DMS53 treated with DMSO at 0.1 percent for 48 hours (cell line): Measurements from ENCODE around the gene PPP1R14C.
"Not testable (repeated sequence)": the region's sequence is repeated elsewhere in the genome, so short reads cannot be mapped to it uniquely, and the experiment has no call there.

ENCODE experiments used
- DNase-seq: peaks from one replicate; lab custom pipeline; 2025; ENCODE audit not compliant: unreplicated experiment; lab: John Stamatoyannopoulos, UW

The PPP1R14C gene

DNA sequence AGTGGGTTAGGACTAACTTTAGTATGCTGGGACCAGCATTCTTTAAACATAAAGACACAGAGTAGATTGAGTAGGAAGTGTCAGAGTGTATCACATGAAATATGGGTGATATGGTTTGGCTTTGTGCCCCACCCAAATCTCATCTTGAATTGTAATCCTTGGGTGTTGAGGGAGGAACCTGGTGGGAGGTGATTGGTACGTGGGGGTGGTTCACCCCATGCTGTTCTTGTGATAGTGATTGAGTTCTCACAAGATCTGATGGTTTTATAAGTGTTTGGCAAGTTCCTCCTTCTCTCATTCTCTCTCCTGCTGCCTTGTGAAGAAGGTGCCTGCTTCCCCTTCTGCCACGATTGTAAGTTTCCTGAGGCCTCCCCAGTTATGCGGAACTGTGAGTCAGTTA lies 5.1 kb upstream of the PPP1R14C start:
- not testable (repeated sequence) for DNase-seq

DNA sequence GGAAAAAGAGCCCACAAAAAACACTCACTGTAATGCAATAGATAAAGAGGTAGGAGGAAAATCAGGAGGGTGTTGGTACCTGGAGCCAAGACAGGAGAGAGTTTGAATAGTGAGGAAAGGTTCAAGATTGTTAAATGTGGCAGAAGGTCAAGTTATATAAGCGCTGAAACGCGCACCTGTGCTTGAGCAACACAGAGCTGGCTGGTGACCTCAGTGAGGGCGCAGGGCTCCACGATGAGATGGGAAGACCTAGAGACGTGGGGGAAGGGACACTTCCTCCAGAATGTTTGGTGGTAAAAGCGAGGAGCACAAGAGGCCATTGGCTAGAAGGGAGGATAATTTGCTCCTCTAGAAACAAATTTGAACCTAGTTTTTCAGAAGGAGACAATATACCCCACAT lies 4.2 kb upstream of the PPP1R14C start:
- no peak for DNase-seq

DNA sequence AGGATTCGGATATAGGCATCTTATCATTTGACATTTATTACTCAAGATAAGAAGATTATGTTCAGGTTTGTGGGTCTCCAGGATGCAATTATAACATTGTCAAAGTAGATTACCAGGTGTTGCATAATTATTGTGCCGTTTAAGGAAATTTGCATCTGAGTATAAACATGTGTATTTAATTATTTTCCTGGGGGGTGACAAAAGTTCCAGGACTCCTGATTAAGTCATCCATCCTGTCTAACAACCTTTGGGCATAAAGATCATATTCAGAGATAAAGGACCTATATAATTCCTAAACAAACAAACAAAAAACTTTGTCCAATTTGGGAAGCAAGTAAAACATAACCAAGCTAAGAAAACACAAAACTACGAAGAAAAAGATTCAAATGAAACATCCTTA lies 3.3 kb upstream of the PPP1R14C start:
- DNase-seq: no peak

DNA sequence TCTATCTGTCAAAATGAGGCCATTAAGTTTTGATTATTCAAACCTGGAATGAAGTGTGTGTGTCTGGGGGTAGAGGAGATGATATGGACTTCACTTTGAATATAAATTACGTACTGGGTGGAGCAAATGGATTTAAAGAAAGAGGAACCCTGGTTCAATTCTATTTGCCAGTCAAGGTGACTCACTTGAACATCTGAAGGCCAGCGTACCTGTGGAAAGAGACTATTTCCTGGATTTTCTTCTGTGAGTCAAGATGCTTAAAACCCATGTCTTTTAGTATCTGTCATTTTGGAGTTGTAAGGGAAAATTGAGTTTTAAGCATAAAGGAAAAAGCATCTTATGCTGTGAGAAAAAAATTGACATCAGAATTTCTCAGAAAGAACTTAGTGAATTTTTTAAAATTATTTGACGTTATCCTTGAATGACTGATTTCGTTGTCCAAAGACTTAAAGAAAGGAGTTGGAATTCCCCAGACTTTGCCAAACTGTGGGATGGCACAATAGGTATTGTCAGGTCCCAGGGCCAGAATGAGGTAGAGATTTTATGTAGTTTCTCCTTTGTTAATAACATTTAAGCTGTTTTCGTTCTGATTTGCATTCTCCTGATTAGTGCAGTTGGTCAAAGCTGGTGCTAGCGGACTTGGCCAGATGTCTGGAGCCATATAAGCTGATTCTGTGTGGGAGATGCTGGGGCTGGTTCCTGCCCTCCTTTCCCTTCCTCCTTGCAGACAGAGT lies 2.4 kb upstream of the PPP1R14C start:
- DNase-seq: no peak

DNA sequence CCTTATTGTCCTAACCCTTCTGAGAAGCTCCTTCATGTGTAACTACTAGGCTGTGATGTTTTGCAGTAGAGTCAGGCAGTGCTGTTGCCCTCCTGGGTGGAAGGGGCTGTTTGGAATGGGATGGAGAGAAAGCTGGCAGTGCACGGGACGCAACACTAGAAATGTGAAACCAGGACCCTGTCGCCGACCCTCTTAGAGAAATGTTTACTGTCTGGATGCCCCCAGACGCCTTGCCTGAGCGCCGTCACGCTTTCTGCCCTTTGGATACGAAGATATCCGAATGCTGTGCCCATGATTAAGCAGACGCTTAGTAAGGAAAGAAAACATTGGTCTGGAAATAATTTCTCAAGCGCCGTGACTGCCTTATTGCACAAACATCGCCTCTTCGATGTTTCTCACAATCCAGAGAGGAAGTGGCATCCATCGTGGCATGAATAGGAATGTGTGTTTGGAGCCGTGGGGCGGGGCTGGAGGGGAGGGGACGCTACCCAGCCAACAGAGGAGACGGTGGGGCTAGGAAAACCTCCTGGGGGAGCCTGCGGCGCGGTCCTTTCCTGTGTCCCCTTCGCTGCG lies 661 bp upstream of the PPP1R14C start:
- no peak for DNase-seq

DNA sequence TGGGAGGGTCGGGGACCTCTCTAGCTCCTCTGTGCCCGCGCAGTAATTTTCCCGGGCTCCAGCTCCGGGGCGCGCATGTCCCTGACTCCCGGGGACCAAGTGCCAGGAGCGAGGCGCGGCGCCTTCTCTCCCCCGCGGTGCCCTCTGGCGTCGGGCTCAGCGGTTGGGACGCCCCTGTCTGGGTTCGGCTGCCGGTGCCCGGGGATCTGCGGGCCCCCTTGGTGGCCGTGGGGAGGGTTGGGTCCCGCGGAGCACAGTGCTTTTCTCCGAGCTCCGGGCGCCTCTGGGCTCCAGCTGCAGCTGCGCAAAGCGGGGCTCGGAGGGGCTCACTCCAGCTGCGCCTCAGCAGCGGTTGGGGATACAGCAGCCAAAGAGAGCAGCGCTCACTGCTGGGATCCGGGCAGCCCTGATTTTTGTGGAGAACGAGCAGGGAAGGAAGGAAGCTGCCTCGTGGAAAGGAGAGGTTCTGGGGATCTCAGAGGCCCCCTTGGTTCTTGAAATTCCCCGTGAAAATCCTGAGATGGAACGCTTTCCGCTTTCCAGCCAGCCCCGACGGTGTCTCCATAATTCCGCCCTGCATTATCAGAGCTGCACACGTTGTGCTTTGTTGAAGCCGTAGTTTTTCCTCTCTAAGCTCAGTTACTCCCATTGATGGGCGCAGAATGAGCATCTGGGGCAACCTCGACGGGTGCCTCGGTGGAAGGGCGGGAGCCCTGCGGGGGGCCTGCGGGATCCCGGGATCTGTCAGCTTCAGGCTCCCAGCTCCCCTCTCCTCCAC lies 861 bp downstream of the PPP1R14C start:
- DNase-seq: no peak

DNA sequence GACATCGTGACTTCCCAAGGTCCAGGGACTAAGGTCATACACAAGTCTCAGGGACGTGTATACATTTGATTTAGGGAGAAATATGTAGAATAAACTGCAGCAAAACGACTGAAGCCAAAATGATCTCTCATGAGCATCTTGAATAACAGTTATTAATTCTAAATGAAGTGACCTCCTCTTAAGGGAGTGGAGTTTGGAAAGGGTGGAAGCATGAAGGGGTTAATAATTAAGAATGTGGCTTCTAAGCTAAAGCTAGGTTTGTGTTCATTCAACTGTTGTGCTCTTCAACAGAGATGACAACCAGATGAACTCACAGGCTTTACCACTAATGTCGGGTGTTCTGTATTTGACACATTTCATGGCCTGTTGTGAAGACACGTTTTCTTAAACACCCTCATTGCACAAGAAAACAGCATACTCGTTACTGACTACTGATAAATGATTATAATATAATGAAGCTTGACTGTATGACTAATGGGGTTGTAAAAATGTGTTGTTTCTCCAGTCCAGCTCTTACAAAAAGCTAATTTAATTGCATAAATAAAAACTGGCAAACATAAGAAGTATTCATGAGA lies 1.5 kb downstream of the PPP1R14C start:
- no peak for DNase-seq

DNA sequence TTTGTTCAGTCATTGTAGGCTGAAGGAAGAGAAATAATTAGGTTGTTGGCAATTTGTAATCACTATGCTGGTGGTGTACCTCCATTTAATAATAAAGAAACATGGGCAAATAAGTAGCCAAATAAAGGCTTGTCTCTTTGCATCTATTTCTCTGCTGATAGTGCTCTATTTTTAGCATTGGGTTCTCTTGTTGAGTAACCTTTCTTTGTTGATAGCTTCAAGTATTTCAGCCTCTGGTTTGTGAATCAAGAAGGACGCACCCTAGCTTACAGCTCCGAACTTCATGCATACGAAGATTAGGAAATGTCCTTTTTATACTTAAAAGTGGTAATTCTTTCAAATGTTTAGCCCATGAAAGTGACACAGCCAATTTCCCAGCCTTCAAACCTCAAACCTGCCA lies 2.6 kb downstream of the PPP1R14C start:
- no peak for DNase-seq

DNA sequence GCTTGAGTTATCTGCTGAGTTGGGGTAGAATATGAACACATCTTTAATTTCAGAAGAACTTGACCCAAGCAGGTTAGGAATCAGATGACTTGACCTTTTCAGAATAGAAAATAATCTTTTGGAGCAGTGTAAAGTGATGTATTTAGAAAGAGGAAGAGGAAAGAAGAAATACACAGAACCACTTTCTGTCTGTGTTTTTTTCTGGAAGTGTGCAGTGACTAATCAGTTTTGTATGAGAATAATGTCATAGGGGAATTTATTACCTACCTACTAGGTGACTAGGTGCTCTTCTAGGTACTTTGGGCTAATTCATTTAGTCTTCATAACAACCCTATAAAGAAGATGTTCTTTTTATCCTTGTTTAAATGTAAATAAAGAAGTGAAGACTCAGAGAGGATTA lies 3.0 kb downstream of the PPP1R14C start:
- peak; percentile 2 for DNase-seq

DNA sequence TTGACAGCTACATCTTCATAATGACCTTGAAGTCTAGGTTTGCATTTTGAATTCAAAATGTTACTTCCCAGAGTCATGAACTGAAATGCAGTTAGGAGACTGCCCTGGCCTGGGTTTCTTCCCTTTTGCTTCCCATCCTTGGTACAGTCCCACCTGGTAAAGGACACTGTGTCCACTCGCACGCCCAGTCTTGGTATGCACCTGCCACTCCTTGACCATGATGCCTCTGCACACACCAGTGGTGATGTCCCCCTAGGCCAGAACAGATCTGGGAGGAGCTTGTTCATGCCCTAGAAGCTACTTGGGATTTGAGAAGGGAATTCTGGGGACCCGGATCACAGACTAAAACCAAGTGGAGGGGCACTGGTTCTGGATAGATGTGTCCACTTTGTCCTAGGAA lies 3.6 kb downstream of the PPP1R14C start:
- no peak for DNase-seq

DNA sequence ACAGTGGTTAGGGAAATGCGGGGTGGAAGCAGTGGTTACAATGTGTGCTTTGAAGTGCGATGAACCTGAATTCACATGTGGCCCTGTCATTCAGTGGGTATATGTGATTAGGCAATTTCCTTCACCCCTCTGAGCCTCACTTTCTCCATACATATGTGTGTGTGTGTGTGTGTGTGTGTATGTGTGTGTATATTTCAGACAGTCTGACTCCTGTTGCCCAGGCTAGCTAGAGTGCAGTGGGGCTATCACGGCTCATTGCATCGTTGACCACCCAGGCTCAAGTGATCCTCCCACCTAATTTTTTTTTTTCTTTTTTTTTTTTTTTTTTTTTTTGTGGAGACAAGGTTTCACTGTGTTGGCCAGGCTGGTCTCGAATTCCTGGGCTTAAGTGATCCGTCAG lies 6.3 kb downstream of the PPP1R14C start:
- no peak for DNase-seq

DNA sequence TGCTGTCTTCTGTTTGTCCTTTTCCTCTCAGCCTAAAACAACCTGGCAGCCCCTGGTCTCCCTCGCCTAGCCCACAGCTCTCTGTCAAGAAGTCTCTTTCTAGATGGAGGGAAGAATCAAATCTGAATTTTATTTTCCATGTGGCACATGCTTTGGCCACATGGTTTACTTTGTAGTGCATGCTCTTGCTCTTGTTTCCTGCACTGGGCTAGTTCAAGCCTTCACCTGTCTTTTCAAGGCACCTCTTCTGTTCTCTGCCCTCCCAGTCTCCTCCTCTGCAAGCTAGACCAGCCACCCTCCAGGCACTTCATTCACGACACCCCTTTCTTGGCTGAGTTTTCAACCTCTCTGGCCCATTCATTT lies 7.6 kb downstream of the PPP1R14C start:
- DNase-seq: no peak

DNA sequence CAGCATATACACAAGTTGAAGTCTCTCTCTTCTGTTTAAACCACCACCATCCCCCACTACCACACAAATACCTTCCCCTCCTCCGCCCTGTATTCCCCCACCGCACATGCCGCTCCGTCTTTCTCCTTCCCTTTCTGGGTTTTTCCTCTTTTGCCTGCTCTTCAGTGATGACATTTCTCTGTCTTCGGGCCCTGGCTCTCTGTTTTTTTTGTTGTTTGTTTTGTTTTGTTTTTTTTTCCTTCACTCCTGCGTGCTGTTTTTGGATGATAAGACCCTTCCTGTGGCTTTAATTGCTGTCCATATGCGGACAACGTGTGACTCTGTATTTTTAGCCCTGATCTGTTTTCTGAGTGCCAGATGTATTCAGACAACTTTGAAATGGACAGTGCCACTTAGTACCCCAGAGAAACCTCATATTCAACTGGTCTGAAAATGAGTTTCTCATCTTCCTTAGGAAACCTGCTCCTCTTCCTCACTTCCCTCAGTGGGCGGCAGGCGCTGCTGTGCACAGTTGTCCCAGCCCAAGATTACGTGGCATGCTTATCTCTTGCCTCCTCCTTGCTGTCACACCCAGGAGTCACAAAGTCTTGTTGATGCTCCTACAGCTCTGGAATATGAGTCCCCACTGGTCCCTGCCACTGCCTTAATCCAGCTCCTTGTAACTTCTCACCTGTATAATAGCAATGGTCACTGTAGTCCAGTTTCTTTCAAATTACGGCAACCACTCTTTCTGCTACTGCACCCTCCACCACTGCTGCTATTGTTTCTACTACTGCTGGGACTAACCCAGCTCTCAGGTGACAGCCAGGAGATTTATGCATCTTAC lies 8.2 kb downstream of the PPP1R14C start:
- no peak for DNase-seq

DNA sequence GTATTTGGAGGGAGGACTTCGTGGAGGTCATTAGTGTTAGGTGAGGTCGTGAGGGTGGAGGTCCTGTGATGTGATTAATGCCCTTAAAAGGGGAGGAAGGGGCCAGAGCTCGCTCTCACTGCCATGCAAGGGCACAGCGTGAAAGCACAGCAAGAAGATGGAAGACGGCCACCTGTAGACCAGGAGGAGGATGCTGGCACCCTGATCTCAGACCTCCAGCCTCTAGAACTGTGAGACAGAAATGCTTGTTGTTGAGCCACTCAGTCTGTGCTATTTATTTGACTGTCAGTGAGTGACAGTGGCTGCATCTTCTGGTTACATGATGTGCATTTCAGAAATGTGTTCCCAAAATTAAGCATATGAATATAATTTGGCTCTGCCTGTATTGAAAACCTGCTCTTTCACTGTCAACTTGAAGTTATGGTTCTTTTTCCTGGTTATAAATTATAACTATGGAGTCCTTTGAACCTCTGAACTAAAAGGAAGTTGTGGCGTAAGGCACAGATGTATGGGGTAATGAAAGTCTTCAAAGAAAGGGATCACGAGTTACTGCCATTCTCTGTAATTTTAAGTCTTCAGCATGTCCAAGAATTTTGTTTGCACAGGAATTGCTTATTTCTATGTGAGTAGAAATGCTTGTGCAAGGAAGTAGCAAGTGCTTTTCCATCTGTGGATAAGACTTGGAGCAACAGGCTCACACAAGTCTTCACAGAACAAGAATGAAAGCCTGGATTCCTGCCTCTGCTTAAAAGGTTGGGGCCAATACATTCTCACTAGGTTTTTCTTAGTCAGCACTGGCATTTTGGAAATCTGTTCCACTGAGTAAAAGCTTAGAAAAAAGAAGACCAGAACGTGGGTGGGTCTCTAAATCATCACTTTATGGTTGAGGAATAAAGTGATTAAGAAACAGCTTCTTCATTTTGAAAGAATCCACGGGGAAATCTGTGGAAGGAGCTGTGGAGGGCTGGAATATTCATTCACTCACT lies 10.3 kb downstream of the PPP1R14C start:
- no peak for DNase-seq

DNA sequence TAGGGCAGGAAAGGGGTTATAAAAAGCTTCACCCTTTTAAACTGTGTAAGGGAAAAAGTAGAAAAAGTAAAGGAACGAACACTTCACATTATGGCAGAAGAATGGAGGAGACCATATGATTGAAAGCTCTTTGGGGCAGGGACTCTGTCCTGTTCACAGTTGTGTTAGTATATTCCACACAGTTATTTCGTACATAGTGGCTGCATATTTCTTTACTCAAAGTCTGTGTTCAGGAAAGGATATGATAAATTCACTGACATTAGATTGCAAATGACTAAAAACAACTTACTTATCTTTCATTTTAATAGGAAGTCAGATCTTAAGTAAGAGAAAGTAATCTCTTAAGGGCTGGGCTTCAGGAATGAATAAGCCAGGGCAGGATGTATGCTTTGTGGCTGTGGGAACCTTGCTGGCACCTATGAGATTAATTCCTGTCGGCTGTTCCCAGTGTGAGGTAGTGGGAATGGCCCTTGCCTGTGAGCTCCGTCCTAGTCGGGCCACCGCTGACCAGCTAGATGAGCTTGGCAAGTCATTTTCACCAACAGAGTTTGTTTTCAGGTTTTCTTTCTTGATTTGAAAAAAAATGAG lies 11.2 kb downstream of the PPP1R14C start:
- no peak for DNase-seq

DNA sequence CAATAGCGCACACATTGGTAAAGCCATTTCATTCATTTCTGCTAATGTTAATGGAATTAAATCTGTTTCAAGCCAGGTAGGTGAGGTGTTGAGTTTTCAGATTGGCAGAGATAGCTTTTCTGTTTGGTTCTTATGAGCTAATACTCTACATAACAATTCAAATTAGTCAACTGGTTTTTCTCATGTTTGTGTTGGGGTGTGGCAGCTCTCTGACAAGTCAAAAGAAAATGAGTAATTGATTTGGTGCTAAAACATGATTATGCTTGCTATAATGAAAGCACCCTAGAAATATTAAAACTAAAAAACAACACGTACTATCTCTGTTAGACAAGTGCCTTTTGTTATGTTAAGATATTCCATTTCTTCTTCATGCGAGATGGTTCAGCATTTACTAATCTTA lies 13.6 kb downstream of the PPP1R14C start:
- no peak for DNase-seq

DNA sequence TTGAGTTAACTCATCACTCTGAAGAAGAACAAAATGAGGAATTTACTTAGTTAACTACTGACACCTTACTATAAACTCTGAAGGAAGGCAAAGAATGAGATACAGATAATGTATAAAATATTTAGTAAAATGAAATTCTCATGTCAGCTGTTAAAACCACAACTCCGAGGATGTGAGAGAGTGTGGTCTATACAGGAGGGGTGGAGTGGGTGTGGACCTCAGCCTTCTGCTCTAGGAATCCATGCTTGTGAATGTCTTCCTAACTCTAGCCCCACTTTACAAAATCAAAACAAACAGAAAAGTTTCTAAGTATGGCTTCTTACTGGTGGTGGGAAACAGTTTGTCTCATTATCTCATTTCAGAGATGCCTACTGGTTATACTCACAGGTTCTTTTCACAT lies 14.2 kb downstream of the PPP1R14C start:
- DNase-seq: no peak

DNA sequence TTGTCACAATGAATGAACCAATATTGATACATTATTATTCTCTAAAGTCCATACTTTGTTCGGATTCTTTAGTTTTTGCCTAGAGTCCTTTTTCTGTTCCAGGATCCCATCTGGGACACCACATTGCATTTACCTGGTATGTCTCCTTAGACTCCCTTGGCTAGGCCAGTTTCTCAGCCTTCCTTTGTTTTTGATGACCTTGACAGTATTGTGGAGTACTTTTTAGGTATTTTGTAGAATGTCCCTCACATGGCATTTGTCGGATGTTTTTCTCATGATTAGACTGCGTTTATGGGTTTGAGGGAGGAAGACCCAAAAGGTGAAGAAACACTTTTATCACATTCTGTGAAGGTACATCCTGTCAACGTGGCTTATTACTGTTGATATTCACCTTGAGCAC lies 16.9 kb downstream of the PPP1R14C start:
- DNase-seq: no peak

DNA sequence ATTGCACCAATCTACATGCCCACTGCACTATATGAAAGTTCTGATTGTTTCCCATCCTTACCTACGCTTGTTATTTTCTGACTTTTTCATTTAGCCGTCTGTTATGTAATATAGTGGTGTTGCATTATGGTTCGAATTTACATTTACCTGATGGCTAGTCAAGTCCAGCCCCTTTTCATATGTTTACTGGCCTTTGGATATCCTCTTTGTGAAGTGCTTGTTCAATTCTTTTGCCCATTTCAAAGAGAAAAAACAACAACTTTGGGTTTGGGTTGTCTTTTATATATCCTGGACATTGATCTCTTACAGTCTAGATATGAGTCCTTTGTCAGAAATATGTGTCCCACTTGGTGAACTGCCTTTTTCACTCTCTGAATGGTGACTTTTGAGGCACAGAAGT lies 21.1 kb downstream of the PPP1R14C start:
- DNase-seq: no peak
